Cardiac fibroblast (primary cell): ENCODE data around the gene PI4K2A.

Experiments used
- DNase-seq, 2 donors: peaks; one replicate each; pipeline versions ENCODE4 v3.0.0 to v3.0.0-alpha.2; 2010; ENCODE audit warnings: low read depth in 2 of 2
- H3K4me3 ChIP-seq, 2 donors: replicated peaks in 1 of 2; 1 replicate in 1 of 2; 2 replicates in 1 of 2; pipeline ENCODE4 v1.5.1; 2011; ENCODE audit warnings: low read depth in 2 of 2, low read length in 2 of 2, mild to moderate bottlenecking in 2 of 2, moderate library complexity in 1 of 2
- CTCF ChIP-seq: IDR thresholded peaks from one replicate; pipeline ENCODE4 v1.5.1; 2011; ENCODE audit warnings: low read depth, mild to moderate bottlenecking, low read length, inconsistent platforms

The PI4K2A gene

GRCh38 chr10:97713826-97714400 lies 73.4 kb downstream of the PI4K2A start:
- peak overlapping the region; percentile 81 to 84 for H3K4me3 ChIP-seq

GRCh38 chr10:97714401-97715258 lies 74.2 kb downstream of the PI4K2A start:
- no peak for TF ChIP-seq CTCF
- peak; percentile 80 to 86 for DNase-seq
- peak overlapping the region; percentile 81 to 84 for H3K4me3 ChIP-seq

More at GRCh38 chr10:97713826-97714400, 73.4 kb downstream of the PI4K2A start:
- DNase-seq, result peak; percentile 69 to 77
- TF ChIP-seq CTCF, result peak; percentile 22

- TF ChIP-seq CTCF, result no peak
- peak in 1 of 2 donors; percentile 29 for DNase-seq
- peak overlapping the region; percentile 81 to 84 for H3K4me3 ChIP-seq
Measured at GRCh38 chr10:97715259-97715874, 74.9 kb downstream of the PI4K2A start.

GRCh38 chr10:97717627-97718026 lies 77.2 kb downstream of the PI4K2A start:
- no peak for DNase-seq
- no peak overlapping the region for H3K4me3 ChIP-seq
- TF ChIP-seq CTCF, result no peak

- no peak for DNase-seq
- no peak for TF ChIP-seq CTCF
Measured at GRCh38 chr10:97718178-97718577, 77.7 kb downstream of the PI4K2A start.

GRCh38 chr10:97718659-97719142 lies 78.2 kb downstream of the PI4K2A start:
- DNase-seq, result peak; percentile 44 to 59
- H3K4me3 ChIP-seq, result no peak overlapping the region
- no peak for TF ChIP-seq CTCF

More at GRCh38 chr10:97718178-97718577, 77.7 kb downstream of the PI4K2A start:
- no peak overlapping the region for H3K4me3 ChIP-seq
